K562 (cell line): Measurements from ENCODE around the gene CAPN8. TPM values are rescaled to one million over a fixed set of nuclear protein-coding genes. Genes with fewer than 3 reads are reported as not detected.

Experiments used
- ATAC-seq: fragments of 200-7000 bp; cut with Tn5 transposase; 3 replicates; pipeline ENCODE4 v1.9.1; 2020; ENCODE audit warnings: moderate library complexity
- BruUV-seq: library from RNA; stranded (reverse); fragments of 400-500 nt; replicated peaks from 2 replicates; lab custom pipeline; 2021; lab: Mats Ljungman, UMichigan
- CTCF ChIA-PET: fragments of 300-600 bp; formaldehyde crosslinking; extraction: SDS; loops from one replicate; lab custom pipeline; 2021; ENCODE audit warnings: low intra/inter-chr PET ratio; lab: Yijun Ruan, JAX
- POLR2A ChIA-PET: fragments of 300-600, 350-650 bp; sonication (Branson Sonifier 250); formaldehyde crosslinking; extraction: SDS; loops from one replicate; lab custom pipeline; 2021; ENCODE audit warnings: antibody characterized with exemption, inconsistent platforms; lab: Yijun Ruan, JAX
- DNase-seq, 4 experiments: peaks; one replicate each; pipeline versions ENCODE4 v3.0.0 to v3.0.0-alpha.2; 2011 to 2018; ENCODE audit warnings: low spot score in 3 of 4, mixed read lengths in 3 of 4; ENCODE audit errors: extremely low read depth in 1 of 4
- FAIRE-seq: peaks from 2 replicates; lab custom pipeline; 2011; peaks lifted over from hg19 to GRCh38; lab: Jason Lieb, UNC
- H2AFZ ChIP-seq: 2 replicates; pipeline ENCODE4 v1.6.0; 2011; ENCODE audit warnings: low read depth, low read length, control low read depth, inconsistent platforms
- H3K27ac ChIP-seq: fragments of 200-600 bp; 3 replicates; pipeline ENCODE4 v1.8.0; 2011; ENCODE audit warnings: low read depth, mild to moderate bottlenecking, control low read depth, inconsistent platforms, low read length, moderate library complexity, mixed read lengths; ENCODE audit errors: extremely low read depth
- H3K27me3 ChIP-seq, 2 experiments: fragments of 300-600 bp in 1 of 2; 2 replicates in 1 of 2; 3 replicates in 1 of 2; pipeline versions ENCODE4 v1.6.0 to v1.8.0; 2011; ENCODE audit warnings: inconsistent platforms in 2 of 2, low read length in 2 of 2, mild to moderate bottlenecking in 1 of 2, mixed read lengths in 1 of 2, moderate library complexity in 1 of 2; ENCODE audit not compliant: control insufficient read depth in 2 of 2, insufficient read depth in 2 of 2
- H3K36me3 ChIP-seq: fragments of 300-600 bp; 3 replicates; pipeline ENCODE4 v1.8.0; 2011; ENCODE audit warnings: mild to moderate bottlenecking, low read length, inconsistent platforms; ENCODE audit not compliant: control insufficient read depth, insufficient read depth
- H3K4me1 ChIP-seq, 2 experiments: fragments of 200-600 bp in 1 of 2; replicated peaks in 1 of 2; 2 replicates in 1 of 2; 3 replicates in 1 of 2; pipeline versions ENCODE4 v1.5.1 to v1.8.0; 2011; ENCODE audit warnings: inconsistent platforms in 2 of 2, low read length in 2 of 2, mild to moderate bottlenecking in 1 of 2, mixed read lengths in 1 of 2, moderate library complexity in 1 of 2; ENCODE audit not compliant: control insufficient read depth in 2 of 2, insufficient read depth in 2 of 2
- H3K4me2 ChIP-seq: 2 replicates; pipeline ENCODE4 v1.6.1; 2011; ENCODE audit warnings: low read length, control low read depth, inconsistent platforms, mixed read lengths; ENCODE audit not compliant: insufficient read depth
- H3K4me3 ChIP-seq: fragments of 200-600 bp; sonication (generic), shearing (Covaris generic); 2 replicates; pipeline ENCODE4 v1.5.1; 2016; ENCODE audit warnings: control low read depth, inconsistent platforms
- H3K79me2 ChIP-seq: fragments of 200-600 bp; 3 replicates; pipeline ENCODE4 v1.8.0; 2011; ENCODE audit warnings: low read length, inconsistent platforms; ENCODE audit not compliant: control insufficient read depth, insufficient read depth
- H3K9ac ChIP-seq, 2 experiments: 2 replicates each; pipeline versions ENCODE4 v1.6.0 to v1.6.1; 2011; ENCODE audit warnings: low read depth in 2 of 2, low read length in 2 of 2, control low read depth in 1 of 2, inconsistent platforms in 1 of 2, mild to moderate bottlenecking in 1 of 2, mixed read lengths in 1 of 2; ENCODE audit not compliant: insufficient read depth in 1 of 2
- H3K9me1 ChIP-seq: one replicate; pipeline ENCODE4 v1.6.0; 2011; ENCODE audit warnings: inconsistent platforms, mild to moderate bottlenecking, low read length, moderate library complexity; ENCODE audit not compliant: control insufficient read depth, insufficient read depth
- H3K9me3 ChIP-seq: replicated peaks from 2 replicates; pipeline ENCODE4 v1.5.1; 2011; ENCODE audit warnings: low read depth, low read length, inconsistent platforms; ENCODE audit not compliant: control insufficient read depth, insufficient read depth
- H4K20me1 ChIP-seq: replicated peaks from 2 replicates; pipeline ENCODE4 v1.6.1; 2011; ENCODE audit warnings: low read length, inconsistent platforms, mixed read lengths; ENCODE audit not compliant: control insufficient read depth, insufficient read depth
- ELF4 ChIP-seq: fragments of 450-650 bp; formaldehyde crosslinking; IDR thresholded peaks from 2 replicates; pipeline ENCODE4 v1.4.0; 2022; ENCODE audit warnings: missing genetic modification characterization
- EWSR1 ChIP-seq: fragments of 450-650 bp; IDR thresholded peaks from 2 replicates; pipeline ENCODE4 v1.6.1; 2018; ENCODE audit warnings: borderline replicate concordance, mild to moderate bottlenecking, low read depth, moderate library complexity; ENCODE audit not compliant: partially characterized antibody
- PHTF2 ChIP-seq: fragments of 250-450 bp; sonication (Bioruptor Pico); IDR thresholded peaks from 2 replicates; pipeline ENCODE4 v1.5.0; 2021; ENCODE audit warnings: mild to moderate bottlenecking
- RNF2 ChIP-seq: sonication (generic); IDR thresholded peaks from 2 replicates; pipeline ENCODE4 v1.6.1; 2016
- SPI1 ChIP-seq: IDR thresholded peaks from 2 replicates; pipeline ENCODE4 v1.6.1; 2011; ENCODE audit warnings: low read depth, low read length, control low read depth, borderline replicate concordance
- ZNF140 ChIP-seq: fragments of 250-450 bp; sonication (Bioruptor Pico); IDR thresholded peaks from 2 replicates; pipeline ENCODE4 v1.8.0; 2021; ENCODE audit warnings: moderate library complexity, mild to moderate bottlenecking, inconsistent platforms
- ZNF263 ChIP-seq: sonication (generic); formaldehyde crosslinking; IDR thresholded peaks from 2 replicates; pipeline ENCODE4 v1.8.0; 2022; ENCODE audit warnings: mild to moderate bottlenecking, missing genetic modification reagents, borderline replicate concordance
- ZNF76 ChIP-seq: fragments of 250-450 bp; sonication (Bioruptor Pico); IDR thresholded peaks from 2 replicates; pipeline ENCODE4 v1.4.0; 2020; ENCODE audit warnings: mild to moderate bottlenecking, moderate library complexity, borderline replicate concordance
- ZNF780A ChIP-seq: fragments of 250-450 bp; sonication (Bioruptor Pico); IDR thresholded peaks from 2 replicates; pipeline ENCODE4 v1.5.0; 2021; ENCODE audit warnings: mild to moderate bottlenecking
- WGBS: fragments of 100-300 bp; shearing (Covaris generic); methylation state at CpG from one replicate; pipeline ENCODE4 v1.1.6; 2016; ENCODE audit warnings: low coverage, mixed read lengths; ENCODE audit not compliant: insufficient coverage; ENCODE audit errors: missing lambda C conversion rate; 5-methylcytosine and 5-hydroxymethylcytosine counted together
- in situ Hi-C: fragments of 300-500 bp; cut with MboI; formaldehyde crosslinking; loops from 4 replicates; pipeline ENCODE4 v1.15.0; 2018; ENCODE audit warnings: inconsistent platforms, mixed read lengths
- intact Hi-C: fragments of 100-400 bp; cut with micrococcal nuclease; formaldehyde crosslinking; loops from 2 replicates; pipeline ENCODE4 v1.14.2; 2022
- polyA plus RNA-seq, 8 experiments: library from polyadenylated mRNA; depleted of rRNA in 4 of 8; stranded (reverse) in 5 of 8; unstranded in 3 of 8; fragments of >200 nt; fragmentation: Nextera tagmentation in 2 of 8; fragmentation: Illumina TruSeq in 1 of 8; extraction: Ambion mirVana in 2 of 8; extraction: Trizol in 1 of 8; gene quantifications; 2 replicates each; pipeline versions ENCODE4 v1.2.1 to v1.2.3, GENCODE V29; 2011 to 2014; ENCODE audit warnings: inconsistent platforms in 1 of 8, missing spikeins in 1 of 8
- total RNA-seq, 7 experiments: library from RNA; depleted of rRNA in 6 of 7; stranded (reverse); fragments of >200 nt in 6 of 7; fragmentation: Illumina TruSeq in 2 of 7; extraction: Trizol in 2 of 7; gene quantifications; 2 replicates each; pipeline versions ENCODE4 v1.2.1 to v1.2.3, GENCODE V29; 2011 to 2021; ENCODE audit warnings: low replicate concordance in 1 of 7

Gene CAPN8
- total and polyA plus RNA-seq, 9 of the 15 experiments (the other 6 are each of a cell fraction or from before 2014, with no cell fraction given) = 0.06 TPM; not detected in 8

DNA sequence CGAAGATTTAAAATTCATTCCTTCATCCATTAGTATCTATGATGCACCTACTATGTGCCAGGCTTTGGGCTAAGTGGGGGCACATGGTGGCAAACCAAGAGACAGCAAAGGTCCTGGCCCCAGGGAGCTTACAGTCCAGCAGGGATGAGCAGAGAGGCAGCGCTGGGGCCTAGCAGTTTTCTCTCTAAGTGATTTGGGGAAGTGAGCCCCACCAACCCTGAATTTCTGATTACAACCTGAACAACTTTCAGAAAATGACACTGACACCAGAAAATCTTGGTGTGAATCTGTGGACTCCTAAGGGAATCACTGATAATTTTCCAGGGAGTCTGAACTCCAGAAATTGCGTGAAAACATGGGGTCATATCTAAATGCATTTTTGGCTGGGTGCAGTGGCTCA lies 111.5 kb downstream of the CAPN8 start:
- CTCF ChIA-PET = no interaction called here
- H3K4me3 ChIP-seq = no peak overlapping the region
- H3K27me3 ChIP-seq = peaks cover 8 to 37% of the 10 kb centered on the region in 2 experiments; a peak in 4 of 5 replicates
- POLR2A ChIA-PET = interaction anchor here (1.0 kb wide), 1 partner anchor 14 kb away, joined by 3 read pairs; no protein-coding TSS in a partner anchor
- H3K9ac ChIP-seq = no peak overlapping the region
- FAIRE-seq (no peak), DNase-seq (no peak), ATAC-seq (no peak)
- H3K27ac ChIP-seq = no peak overlapping the region
- BruUV-seq = no TSS peak
- in situ Hi-C loops = loop anchor here (10.0 kb wide), 4 partner anchors 61 to 501 kb away; partner anchors contain the start of gene CAPN8
- no peaks in the 10 kb centered on the region for H3K4me1 ChIP-seq
- WGBS = 0% methylated on average over 3 of the region's 3 CpGs
- no peak overlapping the region for H3K4me2 ChIP-seq
- H3K9me3 ChIP-seq = no peaks in the 10 kb centered on the region; the same call in 1 of the 2 replicates
- H2AFZ ChIP-seq = no peak overlapping the region
- no peaks in the 10 kb centered on the region for H3K79me2 ChIP-seq
- H4K20me1 ChIP-seq = no peaks in the 10 kb centered on the region
- TF ChIP-seq ZNF140 (CRISPR knock-in tag) (no peak), ZNF780A (CRISPR knock-in tag) (no peak), RNF2 (no peak), SPI1 (0 out of 2 replicates have a peak, but pooled peaks have one; percentile 15)
- no peaks in the 10 kb centered on the region for H3K36me3 ChIP-seq
- no peaks in the 10 kb centered on the region for H3K9me1 ChIP-seq
- intact Hi-C loops = no loop called here

DNA sequence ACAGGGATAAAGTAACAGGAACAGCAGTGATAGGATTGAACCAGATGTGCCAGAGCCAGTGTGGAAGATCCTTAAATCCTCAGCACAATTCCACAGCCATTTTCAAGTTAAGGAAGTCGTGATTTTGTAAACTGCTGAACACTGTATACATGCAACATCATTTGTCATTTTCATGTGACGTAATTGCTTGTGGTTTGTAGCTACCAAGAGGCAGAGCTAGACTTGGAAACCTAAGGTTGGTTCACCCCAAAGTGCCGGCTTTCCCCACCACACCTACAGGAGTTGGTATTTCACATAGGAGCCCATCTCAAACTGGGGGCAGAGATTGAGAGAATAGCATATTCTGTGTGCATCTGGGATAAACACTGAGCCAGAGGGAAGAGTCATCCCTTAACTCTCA lies 113.9 kb downstream of the CAPN8 start:
- H3K9me1 ChIP-seq = no peaks in the 10 kb centered on the region
- intact Hi-C loops (no loop called here), in situ Hi-C loops (loop anchor here (10.0 kb wide), 4 partner anchors 63 to 503 kb away; partner anchors contain the start of gene CAPN8)
- ChIA-PET POLR2A (interaction anchor here (0.8 kb wide), 1 partner anchor 60 kb away, joined by 4 read pairs; no protein-coding TSS in a partner anchor), CTCF (no interaction called here)
- DNase-seq = no peak
- no peak for FAIRE-seq
- no peak overlapping the region for H2AFZ ChIP-seq
- H3K4me2 ChIP-seq = no peak overlapping the region
- no peaks in the 10 kb centered on the region for H3K36me3 ChIP-seq
- TF ChIP-seq EWSR1 = no peak
- TF ChIP-seq PHTF2 (CRISPR knock-in tag) = no peak
- no peak for TF ChIP-seq ELF4 (CRISPR knock-in tag)
- TF ChIP-seq ZNF263 (CRISPR knock-in tag) = no peak
- no peak for TF ChIP-seq ZNF76 (CRISPR knock-in tag)
- no TSS peak for BruUV-seq
- H3K9me3 ChIP-seq = no peaks in the 10 kb centered on the region
- no peak overlapping the region for H3K9ac ChIP-seq
- WGBS = 3% methylated on average over 3 of the region's 3 CpGs
- no peak overlapping the region for H3K27ac ChIP-seq
- H3K4me3 ChIP-seq = no peak overlapping the region
- H4K20me1 ChIP-seq = no peaks in the 10 kb centered on the region
- peaks cover 8 to 48% of the 10 kb centered on the region in 2 experiments; a peak in 4 of 5 replicates for H3K27me3 ChIP-seq
- H3K4me1 ChIP-seq = no peaks in the 10 kb centered on the region
- no peak for ATAC-seq
- no peaks in the 10 kb centered on the region for H3K79me2 ChIP-seq
